ENCODE results near the gene COX7A1. TPM values are rescaled to one million over a fixed set of nuclear protein-coding genes. Genes with fewer than 3 reads are reported as not detected.

COX7A1 gene
- total RNA-seq, 1 experiment from 2014 or later = not detected

- H3K4me1 ChIP-seq (ENCODE audit: insufficient read depth, low read length) = no peaks in the 10 kb centered on the region
- no peaks in the 10 kb centered on the region for H3K9me3 ChIP-seq (ENCODE audit: control insufficient read depth, low read depth, low read length)
- H3K79me1 ChIP-seq (ENCODE audit: insufficient read depth, low read depth, low read length, poor library complexity, severe bottlenecking) = no peaks in the 10 kb centered on the region
- TF ChIP-seq CTCF (conservative IDR thresholded peaks at IDR 0.05) = no peak
- H3K4me2 ChIP-seq (ENCODE audit: insufficient read depth, insufficient read length, low read length) = no peak overlapping the region
- no peak overlapping the region for H3K18ac ChIP-seq (ENCODE audit: insufficient read length, low read depth, low read length)
- H3K23me2 ChIP-seq (ENCODE audit: insufficient read length, low read depth, low read length, poor library complexity, severe bottlenecking) = peaks cover 3% of the 10 kb centered on the region
- H2AK5ac ChIP-seq (ENCODE audit: insufficient read length, low read length) = no peak overlapping the region
- H2AFZ ChIP-seq (ENCODE audit: low read length) = no peak overlapping the region
- no peak overlapping the region for H4K5ac ChIP-seq (ENCODE audit: insufficient read length, low read depth, low read length)
- peaks cover 11 to 25% of the 10 kb centered on the region in 2 experiments for H3K4me1 Mint-ChIP-seq
- no peak overlapping the region for H4K8ac ChIP-seq (replicated peaks; ENCODE audit: insufficient read length, low read depth, low read length)
- no peak overlapping the region for H2BK20ac ChIP-seq (ENCODE audit: low read depth, low read length, poor library complexity, severe bottlenecking)
- no peak overlapping the region for H3K27ac ChIP-seq (ENCODE audit: insufficient read length, low read depth, low read length)
- H2BK120ac ChIP-seq (ENCODE audit: low read depth, low read length, poor library complexity, severe bottlenecking) = no peak overlapping the region
- no peak overlapping the region for H2BK12ac ChIP-seq (ENCODE audit: insufficient read length, low read depth, low read length)
- no peak overlapping the region for H3K14ac ChIP-seq (ENCODE audit: insufficient read depth, low read length)
- H3K9ac ChIP-seq (ENCODE audit: extremely low read depth, insufficient read length, low read length) = no peak overlapping the region
- H3K36me3 Mint-ChIP-seq (ENCODE audit: insufficient read depth in 1 of 3, low read depth in 3 of 3) = peaks cover 45 to 81% (median 76%) of the 10 kb centered on the region in 3 experiments; a peak in 6 of 7 replicates
- H3T11ph ChIP-seq (ENCODE audit: low read length) = no peak overlapping the region
- H3K56ac ChIP-seq (ENCODE audit: insufficient read length, low read depth, low read length) = no peak overlapping the region
- H2BK15ac ChIP-seq (ENCODE audit: low read depth, low read length) = no peak overlapping the region
- H3K23ac ChIP-seq (ENCODE audit: insufficient read length, low read depth, low read length) = no peak overlapping the region
- no peak overlapping the region for H3K4ac ChIP-seq (ENCODE audit: low read depth, low read length)
- no peak overlapping the region for H3K27ac Mint-ChIP-seq
- WGBS (ENCODE audit: extremely low coverage, insufficient read length, low lambda C conversion rate) = no CpG with 5 or more reads among the region's 18 CpGs
- no peaks in the 10 kb centered on the region for H3K27me3 ChIP-seq (ENCODE audit: insufficient read depth, low read length)
- DNase-seq = no peak
- no peaks in the 10 kb centered on the region for H3K9me3 Mint-ChIP-seq
- no peaks in the 10 kb centered on the region; the same call in 1 of the 2 replicates for H3K27me3 Mint-ChIP-seq (ENCODE audit: low read depth)
- H4K91ac ChIP-seq (ENCODE audit: insufficient read length, low read depth, low read length) = no peak overlapping the region
- peak overlapping the region in 1 of 2 experiments; percentile 20; a peak in 1 of 5 replicates for H3K4me3 Mint-ChIP-seq
- H4K20me1 ChIP-seq (ENCODE audit: control insufficient read depth, insufficient read depth, insufficient read length) = no peaks in the 10 kb centered on the region
- H3K79me2 ChIP-seq (ENCODE audit: insufficient read depth, low read length) = no peaks in the 10 kb centered on the region
- no peak overlapping the region for H2BK5ac ChIP-seq (ENCODE audit: insufficient read length, low read length)
Measured at GRCh38 chr19:36120984-36121358, 31.3 kb downstream of the COX7A1 start.
